Thymus (tissue), 11 donors: ENCODE data around the gene CHODL. TPM values are rescaled to one million over a fixed set of nuclear protein-coding genes. Genes with fewer than 3 reads are reported as not detected.
A peak's percentile ranks its signal among the peaks of the same experiment; 100 is the strongest.

Experiments
- DNase-seq, 9 donors: peaks; one replicate each; pipeline ENCODE4 v3.0.0-alpha.2; 2013; ENCODE audit warnings: low spot score in 9 of 9, low read depth in 6 of 9, missing footprints in 1 of 9
- H3K27ac ChIP-seq, 2 donors: one replicate each; pipeline ENCODE4 v1.5.1; 2013; ENCODE audit warnings: control low read depth in 1 of 2, low read depth in 1 of 2, low read length in 1 of 2, mild to moderate bottlenecking in 1 of 2, moderate library complexity in 1 of 2
- H3K27me3 ChIP-seq, 2 donors: one replicate each; pipeline ENCODE4 v1.5.1; 2013; ENCODE audit warnings: low read length in 1 of 2; ENCODE audit not compliant: control insufficient read depth in 2 of 2, insufficient read depth in 1 of 2
- H3K36me3 ChIP-seq, 2 donors: one replicate each; pipeline ENCODE4 v1.5.1; 2013; ENCODE audit warnings: low read length in 1 of 2, mild to moderate bottlenecking in 1 of 2, moderate library complexity in 1 of 2; ENCODE audit not compliant: control insufficient read depth in 2 of 2, insufficient read depth in 2 of 2
- H3K4me1 ChIP-seq, 2 donors: one replicate each; pipeline ENCODE4 v1.5.1; 2013; ENCODE audit warnings: low read length in 2 of 2; ENCODE audit not compliant: control insufficient read depth in 2 of 2, insufficient read depth in 2 of 2
- H3K4me3 ChIP-seq, 2 donors: one replicate each; pipeline ENCODE4 v1.5.1; 2013; ENCODE audit warnings: low read length in 2 of 2, control low read depth in 1 of 2, mild to moderate bottlenecking in 1 of 2
- H3K9me3 ChIP-seq, 2 donors: one replicate each; pipeline ENCODE4 v1.5.1; 2013; ENCODE audit warnings: low read length in 1 of 2, mild to moderate bottlenecking in 1 of 2; ENCODE audit not compliant: control insufficient read depth in 2 of 2, insufficient read depth in 1 of 2
- WGBS: extraction: QIAGEN DNeasy Blood & Tissue Kit; methylation state at CpG from one replicate; pipeline ENCODE4 v1.1.7; 2013; 5-methylcytosine and 5-hydroxymethylcytosine counted together
- polyA plus RNA-seq: library from polyadenylated mRNA; stranded (reverse); fragments of 200-250 nt; gene quantifications from one replicate; pipeline ENCODE4 v1.2.3, GENCODE V29; 2013
- total RNA-seq: library from RNA; stranded (reverse); fragments of 120-200 nt; gene quantifications from one replicate; pipeline ENCODE4 v1.2.4, GENCODE V29; 2013
- donor health status: healthy.

Gene CHODL
- total and polyA plus RNA-seq, 2 donors: 0.66 to 0.76 TPM

DNA sequence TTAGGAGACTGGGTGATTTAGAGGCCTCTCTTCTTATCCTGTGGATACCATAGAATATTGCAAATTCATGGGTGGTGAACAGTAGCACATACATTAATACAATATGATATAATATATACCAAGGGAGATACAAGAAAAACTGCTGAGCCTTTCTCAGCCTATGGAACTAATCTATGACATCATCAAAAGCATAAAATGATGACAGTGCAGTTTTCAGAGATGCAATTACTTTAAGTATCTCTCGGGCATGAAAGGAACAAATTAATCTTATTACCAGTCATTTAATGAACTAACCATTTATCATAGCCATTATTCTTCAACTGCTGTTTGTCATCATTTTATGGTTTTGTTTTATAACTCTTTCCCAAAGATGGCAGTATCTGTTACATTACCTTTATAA, 3.5 kb downstream of the CHODL start:
- H3K36me3 ChIP-seq: no peaks in the 10 kb centered on the region
- H3K27me3 ChIP-seq: peaks cover 10 to 23% of the 10 kb centered on the region in 2 donors
- H3K27ac ChIP-seq: no peak overlapping the region
- H3K4me1 ChIP-seq: no peaks in the 10 kb centered on the region
- H3K9me3 ChIP-seq: no peaks in the 10 kb centered on the region
- H3K4me3 ChIP-seq: no peak overlapping the region
- WGBS: 90% methylated on average over 1 of the region's 1 CpG
- no peak for DNase-seq

DNA sequence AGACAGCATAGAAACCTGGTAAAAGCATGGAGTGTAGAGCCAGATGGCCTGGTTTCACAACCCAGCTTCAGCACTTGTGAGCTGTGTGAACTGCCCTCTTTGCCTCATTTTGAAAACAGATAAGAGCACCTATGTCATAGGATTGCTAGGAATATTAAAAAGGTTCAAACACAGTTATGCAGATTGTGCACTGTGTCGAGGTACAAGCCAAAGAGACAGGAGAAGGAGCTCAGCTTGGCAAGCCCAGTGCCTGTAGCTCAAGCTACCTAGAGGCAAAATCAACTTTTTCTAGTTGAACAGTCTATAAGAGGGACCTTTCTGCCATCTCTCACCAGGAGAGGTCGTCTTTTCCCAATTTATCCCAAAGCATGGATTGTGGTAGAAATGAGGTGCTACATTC, 5.0 kb downstream of the CHODL start:
- Histone ChIP-seq H3K27me3 (peaks cover 5 to 14% of the 10 kb centered on the region in 2 donors), H3K27ac (no peak overlapping the region), H3K9me3 (no peaks in the 10 kb centered on the region), H3K36me3 (no peaks in the 10 kb centered on the region), H3K4me1 (no peaks in the 10 kb centered on the region), H3K4me3 (no peak overlapping the region)
- WGBS: 79% methylated on average over 2 of the region's 2 CpGs
- DNase-seq: peak in 2 of 9 donors; percentile 5 to 16

DNA sequence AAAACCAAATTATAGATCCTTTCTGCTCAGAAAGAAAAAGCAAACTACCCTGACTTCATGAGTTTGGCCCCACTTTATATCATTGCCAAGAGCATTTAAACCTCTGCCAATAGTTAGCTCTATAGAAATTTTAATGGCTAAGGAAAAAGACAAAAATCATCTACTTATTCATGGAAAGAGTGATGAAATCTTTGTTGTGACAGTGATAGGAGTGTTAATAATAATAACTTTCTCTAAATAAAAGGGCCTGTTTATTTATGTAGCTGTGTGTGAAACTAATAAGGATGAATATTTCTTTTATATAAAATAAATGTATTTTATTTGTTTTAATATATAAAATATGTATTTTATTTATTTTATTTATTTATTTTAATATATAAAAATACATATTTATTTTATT, 6.4 kb downstream of the CHODL start:
- H3K4me3 ChIP-seq: no peak overlapping the region
- DNase-seq: no peak
- H3K9me3 ChIP-seq: no peaks in the 10 kb centered on the region
- H3K27ac ChIP-seq: no peak overlapping the region
- no peaks in the 10 kb centered on the region for H3K36me3 ChIP-seq
- H3K27me3 ChIP-seq: no peaks in the 10 kb centered on the region
- H3K4me1 ChIP-seq: no peaks in the 10 kb centered on the region

- DNase-seq: no peak
- WGBS: 93% methylated on average over 4 of the region's 4 CpGs
- H3K9me3 ChIP-seq: no peaks in the 10 kb centered on the region
- no peaks in the 10 kb centered on the region for H3K4me1 ChIP-seq
- no peaks in the 10 kb centered on the region for H3K36me3 ChIP-seq
- no peak overlapping the region for H3K27ac ChIP-seq
- no peak overlapping the region for H3K4me3 ChIP-seq
- H3K27me3 ChIP-seq: no peaks in the 10 kb centered on the region
Measured at GRCh38 chr21:18252256-18252655, 7.6 kb downstream of the CHODL start.

- Histone ChIP-seq H3K27ac (no peak overlapping the region), H3K27me3 (no peaks in the 10 kb centered on the region)
Measured at GRCh38 chr21:18252680-18253079, 8.0 kb downstream of the CHODL start.

DNA sequence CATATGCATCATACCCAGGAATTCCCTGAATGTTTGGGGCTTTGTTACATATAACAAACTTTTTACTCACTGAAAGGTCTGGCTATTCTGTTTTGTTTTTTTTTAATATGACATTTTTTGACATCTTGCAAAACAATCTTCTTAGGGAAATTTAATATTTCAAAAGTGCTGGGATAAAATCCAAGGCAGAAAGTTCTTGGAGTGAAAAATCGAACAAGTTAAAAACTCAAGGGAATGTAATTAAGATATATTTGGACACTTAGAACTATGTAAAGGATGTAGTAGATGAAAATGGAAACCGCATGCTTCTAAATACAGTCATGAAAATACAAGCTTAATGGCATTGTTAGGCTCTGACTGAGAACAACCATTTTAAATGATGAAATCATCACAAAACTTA, 8.6 kb downstream of the CHODL start:
- 94% methylated on average over 2 of the region's 2 CpGs for WGBS
- no peak overlapping the region for H3K4me3 ChIP-seq
- H3K9me3 ChIP-seq: no peaks in the 10 kb centered on the region
- no peaks in the 10 kb centered on the region for H3K4me1 ChIP-seq
- no peak for DNase-seq
- H3K27ac ChIP-seq: no peak overlapping the region
- no peaks in the 10 kb centered on the region for H3K27me3 ChIP-seq
- H3K36me3 ChIP-seq: no peaks in the 10 kb centered on the region

More at GRCh38 chr21:18252680-18253079, 8.0 kb downstream of the CHODL start:
- no peaks in the 10 kb centered on the region for H3K36me3 ChIP-seq
- H3K9me3 ChIP-seq: no peaks in the 10 kb centered on the region
- no peaks in the 10 kb centered on the region for H3K4me1 ChIP-seq
- no peak for DNase-seq
- no peak overlapping the region for H3K4me3 ChIP-seq
- 91% methylated on average over 5 of the region's 5 CpGs for WGBS

DNA sequence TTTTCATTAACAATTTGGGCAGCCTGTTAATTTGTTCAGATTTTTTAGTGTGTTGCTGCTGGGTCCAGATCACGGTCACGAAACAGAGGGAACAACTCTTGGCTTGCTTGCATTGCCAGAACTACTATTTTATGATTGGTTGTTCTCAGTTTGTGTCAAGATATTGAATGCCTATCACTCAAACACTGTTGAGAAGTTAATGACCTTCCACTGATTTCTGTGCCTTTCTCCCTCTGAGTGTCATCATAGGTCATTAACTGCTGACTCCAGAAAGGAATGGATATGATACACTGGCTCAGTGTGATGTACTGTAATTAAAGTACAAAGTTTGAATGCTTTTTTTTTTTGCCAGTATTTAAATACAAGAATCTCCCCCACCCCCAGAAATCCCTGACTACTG, 9.2 kb downstream of the CHODL start:
- no peaks in the 10 kb centered on the region for H3K27me3 ChIP-seq
- no peaks in the 10 kb centered on the region for H3K9me3 ChIP-seq
- H3K36me3 ChIP-seq: no peaks in the 10 kb centered on the region
- H3K4me1 ChIP-seq: no peaks in the 10 kb centered on the region
- WGBS: 96% methylated on average over 2 of the region's 2 CpGs
- H3K27ac ChIP-seq: no peak overlapping the region
- no peak overlapping the region for H3K4me3 ChIP-seq
- DNase-seq: no peak

DNA sequence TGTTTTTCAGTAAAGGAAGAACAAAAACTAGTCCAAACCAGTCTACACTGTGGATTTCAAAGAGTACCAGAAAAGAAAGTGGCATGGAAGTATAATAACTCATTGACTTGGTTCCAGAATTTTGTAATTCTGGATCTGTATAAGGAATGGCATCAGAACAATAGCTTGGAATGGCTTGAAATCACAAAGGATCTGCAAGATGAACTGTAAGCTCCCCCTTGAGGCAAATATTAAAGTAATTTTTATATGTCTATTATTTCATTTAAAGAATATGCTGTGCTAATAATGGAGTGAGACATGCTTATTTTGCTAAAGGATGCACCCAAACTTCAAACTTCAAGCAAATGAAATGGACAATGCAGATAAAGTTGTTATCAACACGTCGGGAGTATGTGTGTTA, 21.3 kb downstream of the CHODL start:
- 95% methylated on average over 2 of the region's 2 CpGs for WGBS

DNA sequence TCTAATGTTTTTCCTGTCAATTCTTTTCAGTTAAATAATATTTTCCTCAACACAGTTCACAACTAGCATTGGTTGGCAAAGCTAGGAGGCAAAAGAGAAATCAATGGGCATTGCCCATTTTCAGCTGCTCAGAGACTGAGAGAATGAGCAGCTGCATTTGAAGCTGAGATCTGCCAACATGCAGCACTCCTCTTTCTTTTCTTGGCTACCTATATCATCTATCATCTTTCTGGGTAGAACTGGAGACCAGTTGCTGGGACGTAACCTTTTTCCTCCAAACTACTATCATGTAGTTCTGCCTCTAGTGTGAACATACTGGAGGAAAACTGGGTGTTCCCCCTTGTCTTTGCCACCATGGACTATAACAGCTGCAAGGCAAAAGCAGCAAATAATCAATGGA, 22.9 kb downstream of the CHODL start:
- no peak for DNase-seq
- H3K36me3 ChIP-seq: no peaks in the 10 kb centered on the region
- no peak overlapping the region for H3K27ac ChIP-seq
- H3K4me3 ChIP-seq: no peak overlapping the region
- no peaks in the 10 kb centered on the region for H3K9me3 ChIP-seq
- 95% methylated on average over 1 of the region's 1 CpG for WGBS
- no peaks in the 10 kb centered on the region for H3K27me3 ChIP-seq
- H3K4me1 ChIP-seq: no peaks in the 10 kb centered on the region

More for the DNA sequence above, 21.3 kb downstream of the CHODL start:
- Histone ChIP-seq H3K27me3 (no peaks in the 10 kb centered on the region), H3K36me3 (no peaks in the 10 kb centered on the region), H3K9me3 (no peaks in the 10 kb centered on the region), H3K4me1 (no peaks in the 10 kb centered on the region), H3K4me3 (no peak overlapping the region), H3K27ac (no peak overlapping the region)
- DNase-seq: no peak

DNA sequence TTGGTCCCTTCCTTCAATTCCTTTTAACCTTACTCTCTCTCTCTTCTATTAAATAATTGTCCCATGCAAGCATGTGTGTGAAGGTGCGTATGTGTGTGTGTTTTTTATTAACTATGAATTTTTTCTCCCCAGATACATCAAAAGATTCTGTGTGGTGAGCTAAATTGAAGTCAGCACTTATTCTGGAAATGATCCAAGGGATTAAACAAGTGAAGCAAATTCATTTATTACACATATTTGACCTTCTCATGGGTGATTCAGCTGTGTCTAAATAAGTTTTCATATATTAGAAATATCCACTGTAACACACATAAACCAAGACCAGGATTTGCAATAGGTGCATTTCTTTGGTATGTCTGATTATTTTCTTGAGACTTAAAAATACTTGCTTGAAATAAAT, 24.3 kb downstream of the CHODL start:
- no peak for DNase-seq
- H3K27me3 ChIP-seq: no peaks in the 10 kb centered on the region
- H3K4me1 ChIP-seq: no peaks in the 10 kb centered on the region
- 98% methylated on average over 1 of the region's 1 CpG for WGBS
- H3K36me3 ChIP-seq: no peaks in the 10 kb centered on the region
- no peaks in the 10 kb centered on the region for H3K9me3 ChIP-seq
- H3K27ac ChIP-seq: no peak overlapping the region
- no peak overlapping the region for H3K4me3 ChIP-seq
